ENCODE results near the gene GABRB1. TPM values are rescaled to one million over a fixed set of nuclear protein-coding genes. Genes with fewer than 3 reads are reported as not detected.
"Not testable (repeated sequence)": the region's sequence is repeated elsewhere in the genome, so short reads cannot be mapped to it uniquely, and the experiment has no call there.

GABRB1 gene
- total RNA-seq, 4 donors from 2014 or later: not detected

GRCh38 chr4:47278631-47279030, 247.3 kb downstream of the GABRB1 start:
- no peaks in the 10 kb centered on the region for H3K9me3 ChIP-seq
- WGBS, 2 donors (ENCODE audit: low coverage in 1 of 2): 30 to 33% methylated on average over 1 to 2 of the region's 2 CpGs
- no peaks in the 10 kb centered on the region for H3K36me3 ChIP-seq
- TF ChIP-seq POLR2AphosphoS5 (IDR thresholded peaks at IDR 0.05): no peak
- TF ChIP-seq, protein P1, sequence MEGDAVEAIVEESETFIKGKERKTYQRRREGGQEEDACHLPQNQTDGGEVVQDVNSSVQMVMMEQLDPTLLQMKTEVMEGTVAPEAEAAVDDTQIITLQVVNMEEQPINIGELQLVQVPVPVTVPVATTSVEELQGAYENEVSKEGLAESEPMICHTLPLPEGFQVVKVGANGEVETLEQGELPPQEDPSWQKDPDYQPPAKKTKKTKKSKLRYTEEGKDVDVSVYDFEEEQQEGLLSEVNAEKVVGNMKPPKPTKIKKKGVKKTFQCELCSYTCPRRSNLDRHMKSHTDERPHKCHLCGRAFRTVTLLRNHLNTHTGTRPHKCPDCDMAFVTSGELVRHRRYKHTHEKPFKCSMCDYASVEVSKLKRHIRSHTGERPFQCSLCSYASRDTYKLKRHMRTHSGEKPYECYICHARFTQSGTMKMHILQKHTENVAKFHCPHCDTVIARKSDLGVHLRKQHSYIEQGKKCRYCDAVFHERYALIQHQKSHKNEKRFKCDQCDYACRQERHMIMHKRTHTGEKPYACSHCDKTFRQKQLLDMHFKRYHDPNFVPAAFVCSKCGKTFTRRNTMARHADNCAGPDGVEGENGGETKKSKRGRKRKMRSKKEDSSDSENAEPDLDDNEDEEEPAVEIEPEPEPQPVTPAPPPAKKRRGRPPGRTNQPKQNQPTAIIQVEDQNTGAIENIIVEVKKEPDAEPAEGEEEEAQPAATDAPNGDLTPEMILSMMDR (IDR thresholded peaks at IDR 0.05): no peak
- TF ChIP-seq POLR2A (IDR thresholded peaks at IDR 0.05): no peak
- no peak for TF ChIP-seq EP300 (IDR thresholded peaks at IDR 0.05)
- H3K4me3 ChIP-seq: no peak overlapping the region
- H3K27me3 ChIP-seq: no peaks in the 10 kb centered on the region
- no peaks in the 10 kb centered on the region for H3K4me1 ChIP-seq
- no peak overlapping the region for H3K27ac ChIP-seq
- ATAC-seq: no peak

DNA sequence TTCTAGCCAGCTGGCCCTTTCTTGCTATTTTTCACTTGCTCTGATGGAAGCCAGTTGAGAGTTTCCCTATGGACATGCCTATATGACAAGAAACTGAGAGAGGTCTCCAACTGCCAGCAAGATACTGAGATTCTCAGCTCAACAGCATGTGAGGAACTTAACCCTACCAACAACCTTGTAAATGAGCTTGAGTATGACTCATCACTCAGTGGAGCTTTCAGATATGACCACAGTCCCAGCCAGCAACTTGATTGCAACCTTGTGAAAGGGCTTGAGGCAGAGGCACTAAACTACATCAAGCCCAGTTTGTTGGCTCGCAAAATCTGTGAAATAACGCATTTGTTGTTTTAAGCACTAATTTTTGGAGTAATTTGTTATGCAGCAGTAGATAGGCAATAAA, 256.4 kb downstream of the GABRB1 start:
- H3K9me3 ChIP-seq: no peaks in the 10 kb centered on the region
- no peak overlapping the region for H3K4me3 ChIP-seq
- TF ChIP-seq POLR2A (IDR thresholded peaks at IDR 0.05) (no peak), EP300 (IDR thresholded peaks at IDR 0.05) (no peak), POLR2AphosphoS5 (IDR thresholded peaks at IDR 0.05) (no peak)
- TF ChIP-seq, protein P1 (IDR thresholded peaks at IDR 0.05): no peak
- no peaks in the 10 kb centered on the region for H3K27me3 ChIP-seq
- no peak for ATAC-seq
- H3K4me1 ChIP-seq: no peaks in the 10 kb centered on the region
- H3K36me3 ChIP-seq: no peaks in the 10 kb centered on the region
- 59 to 100% methylated on average over 2 of the region's 2 CpGs for WGBS, 2 donors (ENCODE audit: low coverage in 1 of 2)
- H3K27ac ChIP-seq: no peak overlapping the region

- ATAC-seq: no peak
Observed at GRCh38 chr4:47289805-47290204, 258.4 kb downstream of the GABRB1 start.

GRCh38 chr4:47290873-47291272, 259.5 kb downstream of the GABRB1 start:
- 60 to 93% methylated on average over 1 to 3 of the region's 4 CpGs for WGBS, 2 donors (ENCODE audit: low coverage in 1 of 2)
- not testable (repeated sequence) for H3K36me3 ChIP-seq, H3K4me3 ChIP-seq, H3K27ac ChIP-seq, H3K27me3 ChIP-seq, ATAC-seq, H3K4me1 ChIP-seq, H3K9me3 ChIP-seq

More at GRCh38 chr4:47289805-47290204, 258.4 kb downstream of the GABRB1 start:
- H3K9me3 ChIP-seq: no peaks in the 10 kb centered on the region
- TF ChIP-seq, protein P1 (IDR thresholded peaks at IDR 0.05): no peak
- TF ChIP-seq POLR2A (IDR thresholded peaks at IDR 0.05): no peak
- no peak for TF ChIP-seq POLR2AphosphoS5 (IDR thresholded peaks at IDR 0.05)
- no peak for TF ChIP-seq EP300 (IDR thresholded peaks at IDR 0.05)
- H3K27ac ChIP-seq: no peak overlapping the region
- no peaks in the 10 kb centered on the region for H3K27me3 ChIP-seq
- no peaks in the 10 kb centered on the region for H3K36me3 ChIP-seq
- no peak overlapping the region for H3K4me3 ChIP-seq
- no peaks in the 10 kb centered on the region for H3K4me1 ChIP-seq

- Histone ChIP-seq H3K36me3 (no peaks in the 10 kb centered on the region), H3K27ac (no peak overlapping the region), H3K4me3 (no peak overlapping the region), H3K9me3 (no peaks in the 10 kb centered on the region), H3K27me3 (no peaks in the 10 kb centered on the region), H3K4me1 (no peaks in the 10 kb centered on the region)
- TF ChIP-seq POLR2AphosphoS5 (IDR thresholded peaks at IDR 0.05) (no peak), EP300 (IDR thresholded peaks at IDR 0.05) (no peak), POLR2A (IDR thresholded peaks at IDR 0.05) (no peak)
- TF ChIP-seq, protein P1 (IDR thresholded peaks at IDR 0.05): no peak
- no peak for ATAC-seq
Observed at GRCh38 chr4:47309165-47309564, 277.8 kb downstream of the GABRB1 start.

GRCh38 chr4:47312170-47312569, 280.8 kb downstream of the GABRB1 start:
- Histone ChIP-seq H3K4me1 (no peaks in the 10 kb centered on the region), H3K27ac (no peak overlapping the region), H3K4me3 (no peak overlapping the region), H3K36me3 (no peaks in the 10 kb centered on the region), H3K27me3 (no peaks in the 10 kb centered on the region), H3K9me3 (no peaks in the 10 kb centered on the region)
- TF ChIP-seq POLR2A (IDR thresholded peaks at IDR 0.05) (no peak), POLR2AphosphoS5 (IDR thresholded peaks at IDR 0.05) (no peak), EP300 (IDR thresholded peaks at IDR 0.05) (no peak)
- TF ChIP-seq, protein P1 (IDR thresholded peaks at IDR 0.05): no peak
- ATAC-seq: no peak
- 68 to 71% methylated on average over 1 to 2 of the region's 2 CpGs for WGBS, 2 donors (ENCODE audit: low coverage in 1 of 2)
